Measurements from ENCODE around the gene CNTNAP4.

- TF ChIP-seq EZH2 (IDR thresholded peaks at IDR 0.05; ENCODE audit: low read length) (no peak), CTCF (optimal IDR thresholded peaks at IDR 0.05 in 1 of 3, IDR thresholded peaks at IDR 0.05 in 1 of 3, conservative IDR thresholded peaks at IDR 0.05 in 1 of 3; ENCODE audit: extremely low read depth in 1 of 3, insufficient read depth in 2 of 3, low read length in 3 of 3) (no peak)
Measured at GRCh38 chr16:76483307-76483909, 206.2 kb downstream of the CNTNAP4 start.

Measured in keratinocyte (primary cell).